HEK293 (cell line): ENCODE results near the gene HCAR3.
"Not testable (repeated sequence)": the region's sequence is repeated elsewhere in the genome, so short reads cannot be mapped to it uniquely, and the experiment has no call there.

Experiments used
- GFI1B ChIP-seq: fragments of 450-650 bp; formaldehyde crosslinking; IDR thresholded peaks from 2 replicates; pipeline ENCODE4 v1.5.1; 2016; ENCODE audit warnings: missing biosample characterization, missing genetic modification characterization
- KLF9 ChIP-seq: fragments of 450-650 bp; formaldehyde crosslinking; IDR thresholded peaks from 2 replicates; pipeline ENCODE4 v1.5.1; 2016; ENCODE audit warnings: missing biosample characterization, missing genetic modification characterization, low read depth
- YY1 ChIP-seq: fragments of 450-650 bp; formaldehyde crosslinking; IDR thresholded peaks from 2 replicates; pipeline ENCODE4 v1.5.1; 2018; ENCODE audit warnings: missing biosample characterization, missing genetic modification characterization
- ZBTB44 ChIP-seq: fragments of 450-650 bp; IDR thresholded peaks from 2 replicates; pipeline ENCODE4 v1.5.1; 2018; ENCODE audit warnings: missing biosample characterization, mild to moderate bottlenecking, missing genetic modification characterization
- ZNF18 ChIP-seq: fragments of 450-650 bp; formaldehyde crosslinking; IDR thresholded peaks from 2 replicates; pipeline ENCODE4 v1.5.1; 2016; ENCODE audit warnings: missing biosample characterization, missing genetic modification characterization
- ZNF2 ChIP-seq: fragments of 450-650 bp; formaldehyde crosslinking; IDR thresholded peaks from 2 replicates; pipeline ENCODE4 v1.5.1; 2016; ENCODE audit warnings: missing biosample characterization, missing genetic modification characterization
- ZNF214 ChIP-seq: fragments of 450-650 bp; formaldehyde crosslinking; IDR thresholded peaks from 2 replicates; pipeline ENCODE4 v1.5.1; 2017; ENCODE audit warnings: missing biosample characterization, mild to moderate bottlenecking, missing genetic modification characterization, borderline replicate concordance
- ZNF518A ChIP-seq: fragments of 450-650 bp; formaldehyde crosslinking; conservative IDR thresholded peaks from 2 replicates; pipeline ENCODE4 v1.5.1; 2016; ENCODE audit warnings: low read depth, missing biosample characterization, missing genetic modification characterization
- TF ChIP-seq, protein P1 (sequence below): fragments of 450-650 bp; formaldehyde crosslinking; IDR thresholded peaks from 2 replicates; pipeline ENCODE4 v1.5.1; 2016; ENCODE audit warnings: missing biosample characterization, missing genetic modification characterization
- TF ChIP-seq, protein P2 (sequence below): fragments of 450-650 bp; formaldehyde crosslinking; IDR thresholded peaks from 2 replicates; pipeline ENCODE4 v1.5.1; 2016; ENCODE audit warnings: missing biosample characterization, missing genetic modification characterization

GRCh38 chr12:122715211-122715610, 1.4 kb downstream of the HCAR3 start:
- not testable (repeated sequence) for TF ChIP-seq GFI1B (tag by site-specific recombination); ZNF214 (tag by site-specific recombination); ZNF18 (tag by site-specific recombination); ZBTB44 (tag by site-specific recombination); ZNF518A (tag by site-specific recombination); YY1 (tag by site-specific recombination); ZNF2; KLF9 (tag by site-specific recombination)
- TF ChIP-seq, protein P1, sequence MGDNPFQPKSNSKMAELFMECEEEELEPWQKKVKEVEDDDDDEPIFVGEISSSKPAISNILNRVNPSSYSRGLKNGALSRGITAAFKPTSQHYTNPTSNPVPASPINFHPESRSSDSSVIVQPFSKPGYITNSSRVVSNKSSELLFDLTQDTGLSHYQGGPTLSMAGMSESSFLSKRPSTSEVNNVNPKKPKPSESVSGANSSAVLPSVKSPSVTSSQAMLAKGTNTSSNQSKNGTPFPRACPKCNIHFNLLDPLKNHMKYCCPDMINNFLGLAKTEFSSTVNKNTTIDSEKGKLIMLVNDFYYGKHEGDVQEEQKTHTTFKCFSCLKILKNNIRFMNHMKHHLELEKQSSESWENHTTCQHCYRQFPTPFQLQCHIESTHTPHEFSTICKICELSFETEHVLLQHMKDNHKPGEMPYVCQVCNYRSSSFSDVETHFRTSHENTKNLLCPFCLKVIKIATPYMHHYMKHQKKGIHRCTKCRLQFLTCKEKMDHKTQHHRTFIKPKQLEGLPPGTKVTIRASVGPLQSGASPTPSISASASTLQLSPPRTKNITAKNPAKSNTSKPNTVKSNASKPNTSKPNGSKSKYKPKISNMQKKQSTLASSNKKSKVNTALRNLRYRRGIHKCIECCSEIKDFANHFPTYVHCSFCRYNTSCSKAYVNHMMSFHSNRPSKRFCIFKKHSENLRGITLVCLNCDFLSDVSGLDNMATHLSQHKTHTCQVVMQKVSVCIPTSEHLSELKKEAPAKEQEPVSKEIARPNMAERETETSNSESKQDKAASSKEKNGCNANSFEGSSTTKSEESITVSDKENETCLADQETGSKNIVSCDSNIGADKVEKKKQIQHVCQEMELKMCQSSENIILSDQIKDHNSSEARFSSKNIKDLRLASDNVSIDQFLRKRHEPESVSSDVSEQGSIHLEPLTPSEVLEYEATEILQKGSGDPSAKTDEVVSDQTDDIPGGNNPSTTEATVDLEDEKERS (tag by site-specific recombination): not testable (repeated sequence)
- TF ChIP-seq, protein P2, sequence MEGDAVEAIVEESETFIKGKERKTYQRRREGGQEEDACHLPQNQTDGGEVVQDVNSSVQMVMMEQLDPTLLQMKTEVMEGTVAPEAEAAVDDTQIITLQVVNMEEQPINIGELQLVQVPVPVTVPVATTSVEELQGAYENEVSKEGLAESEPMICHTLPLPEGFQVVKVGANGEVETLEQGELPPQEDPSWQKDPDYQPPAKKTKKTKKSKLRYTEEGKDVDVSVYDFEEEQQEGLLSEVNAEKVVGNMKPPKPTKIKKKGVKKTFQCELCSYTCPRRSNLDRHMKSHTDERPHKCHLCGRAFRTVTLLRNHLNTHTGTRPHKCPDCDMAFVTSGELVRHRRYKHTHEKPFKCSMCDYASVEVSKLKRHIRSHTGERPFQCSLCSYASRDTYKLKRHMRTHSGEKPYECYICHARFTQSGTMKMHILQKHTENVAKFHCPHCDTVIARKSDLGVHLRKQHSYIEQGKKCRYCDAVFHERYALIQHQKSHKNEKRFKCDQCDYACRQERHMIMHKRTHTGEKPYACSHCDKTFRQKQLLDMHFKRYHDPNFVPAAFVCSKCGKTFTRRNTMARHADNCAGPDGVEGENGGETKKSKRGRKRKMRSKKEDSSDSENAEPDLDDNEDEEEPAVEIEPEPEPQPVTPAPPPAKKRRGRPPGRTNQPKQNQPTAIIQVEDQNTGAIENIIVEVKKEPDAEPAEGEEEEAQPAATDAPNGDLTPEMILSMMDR (tag by site-specific recombination): not testable (repeated sequence)
